K562 (cell line): ENCODE results near the gene EDARADD. TPM values are rescaled to one million over a fixed set of nuclear protein-coding genes. Genes with fewer than 3 reads are reported as not detected.

Experiments used
- CAMTA2 ChIP-seq: fragments of 250-450 bp; sonication (Bioruptor Pico); conservative IDR thresholded peaks from 2 replicates; pipeline ENCODE4 v1.5.1; 2022
- DACH1 ChIP-seq: fragments of 450-650 bp; IDR thresholded peaks from 2 replicates; pipeline ENCODE4 v1.6.1; 2018; ENCODE audit not compliant: partially characterized antibody
- FOS ChIP-seq: IDR thresholded peaks from 3 replicates; pipeline ENCODE4 v1.6.1; 2011; ENCODE audit not compliant: insufficient read length; ENCODE audit errors: extremely low read depth
- GTF2A2 ChIP-seq: IDR thresholded peaks from 2 replicates; pipeline ENCODE4 v1.6.1; 2016; ENCODE audit warnings: mild to moderate bottlenecking, missing genetic modification characterization, missing compliant biosample characterization
- GTF2E2 ChIP-seq: fragments of 200-800 bp; sonication (Bioruptor generic); IDR thresholded peaks from 2 replicates; pipeline ENCODE4 v1.6.1; 2016; ENCODE audit warnings: missing genetic modification characterization, missing compliant biosample characterization
- HDAC1 ChIP-seq, 2 experiments: fragments of 450-650 bp; IDR thresholded peaks; 2 replicates each; pipeline ENCODE4 v1.6.1; 2016 to 2017; ENCODE audit warnings: inconsistent platforms in 1 of 2, mild to moderate bottlenecking in 1 of 2, moderate library complexity in 1 of 2
- KAT7 ChIP-seq: sonication (generic); formaldehyde crosslinking; IDR thresholded peaks from 2 replicates; pipeline ENCODE4 v1.8.0; 2022; ENCODE audit warnings: missing genetic modification reagents, mild to moderate bottlenecking, borderline replicate concordance
- KLF16 ChIP-seq: IDR thresholded peaks from 2 replicates; pipeline ENCODE4 v1.6.1; 2016; ENCODE audit warnings: antibody characterized with exemption
- NFATC3 ChIP-seq: fragments of 450-650 bp; IDR thresholded peaks from 2 replicates; pipeline ENCODE4 v1.6.1; 2017; ENCODE audit warnings: mild to moderate bottlenecking
- NFE2 ChIP-seq: IDR thresholded peaks from 2 replicates; pipeline ENCODE4 v1.6.1; 2014; ENCODE audit warnings: antibody characterized with exemption, low read depth
- NFRKB ChIP-seq: fragments of 450-650 bp; IDR thresholded peaks from 2 replicates; pipeline ENCODE4 v1.6.1; 2016; ENCODE audit warnings: low read depth
- PML ChIP-seq: IDR thresholded peaks from 2 replicates; pipeline ENCODE4 v1.6.1; 2012; ENCODE audit warnings: low read length, inconsistent platforms
- POLR2G ChIP-seq: fragments of 200-400 bp; formaldehyde crosslinking; IDR thresholded peaks from 2 replicates; pipeline ENCODE4 v1.6.1; 2017; ENCODE audit warnings: low read depth, mild to moderate bottlenecking, antibody characterized with exemption, low read length, moderate library complexity
- RCOR1 ChIP-seq, 2 experiments: IDR thresholded peaks; 2 replicates each; pipeline ENCODE4 v1.6.1; 2012; ENCODE audit warnings: low read depth in 2 of 2, low read length in 2 of 2, borderline replicate concordance in 1 of 2, improper control_type of control experiment in 1 of 2
- SIX5 ChIP-seq, 2 experiments: IDR thresholded peaks; 2 replicates each; pipeline ENCODE4 v1.6.1; 2011; ENCODE audit warnings: low read length in 2 of 2, borderline replicate concordance in 1 of 2, low read depth in 1 of 2, mild to moderate bottlenecking in 1 of 2, moderate library complexity in 1 of 2; ENCODE audit not compliant: insufficient read depth in 1 of 2
- YY1 ChIP-seq, 3 experiments: IDR thresholded peaks; 2 replicates each; pipeline ENCODE4 v1.6.1; 2011; ENCODE audit warnings: low read length in 2 of 3, mild to moderate bottlenecking in 2 of 3, moderate library complexity in 2 of 3, borderline replicate concordance in 1 of 3, control low read depth in 1 of 3, low read depth in 1 of 3; ENCODE audit not compliant: insufficient read depth in 3 of 3, insufficient replicate concordance in 2 of 3, control insufficient read depth in 1 of 3, insufficient read length in 1 of 3; ENCODE audit errors: extremely low read depth in 1 of 3
- ZFX ChIP-seq: sonication (generic); formaldehyde crosslinking; IDR thresholded peaks from 2 replicates; pipeline ENCODE4 v1.8.0; 2022; ENCODE audit warnings: mild to moderate bottlenecking, missing genetic modification reagents, moderate library complexity
- ZNF324 ChIP-seq: fragments of 250-450 bp; sonication (Bioruptor Pico); IDR thresholded peaks from 2 replicates; pipeline ENCODE4 v1.4.0; 2020; ENCODE audit warnings: mild to moderate bottlenecking
- polyA plus RNA-seq, 8 experiments: library from polyadenylated mRNA; depleted of rRNA in 4 of 8; stranded (reverse) in 5 of 8; unstranded in 3 of 8; fragments of >200 nt; fragmentation: Nextera tagmentation in 2 of 8; fragmentation: Illumina TruSeq in 1 of 8; extraction: Ambion mirVana in 2 of 8; extraction: Trizol in 1 of 8; gene quantifications; 2 replicates each; pipeline versions ENCODE4 v1.2.1 to v1.2.3, GENCODE V29; 2011 to 2014; ENCODE audit warnings: inconsistent platforms in 1 of 8, missing spikeins in 1 of 8
- total RNA-seq, 7 experiments: library from RNA; depleted of rRNA in 6 of 7; stranded (reverse); fragments of >200 nt in 6 of 7; fragmentation: Illumina TruSeq in 2 of 7; extraction: Trizol in 2 of 7; gene quantifications; 2 replicates each; pipeline versions ENCODE4 v1.2.1 to v1.2.3, GENCODE V29; 2011 to 2021; ENCODE audit warnings: low replicate concordance in 1 of 7
- TF ChIP-seq, protein P1 (sequence below): fragments of 250-450 bp; sonication (Bioruptor Pico); IDR thresholded peaks from 2 replicates; pipeline ENCODE4 v1.4.0; 2020
- TF ChIP-seq, protein P2 (sequence below): sonication (generic); formaldehyde crosslinking; IDR thresholded peaks from 2 replicates; pipeline ENCODE4 v1.9.0; 2022; ENCODE audit warnings: mild to moderate bottlenecking, missing genetic modification reagents
- TF ChIP-seq, protein P3 (sequence below): IDR thresholded peaks from 3 replicates; pipeline ENCODE4 v1.6.1; 2011; ENCODE audit warnings: borderline replicate concordance, mild to moderate bottlenecking; ENCODE audit not compliant: insufficient read length, insufficient read depth
- TF ChIP-seq, protein P4 (sequence below): sonication (generic); formaldehyde crosslinking; IDR thresholded peaks from 2 replicates; pipeline ENCODE4 v1.8.0; 2022; ENCODE audit warnings: mild to moderate bottlenecking, missing genetic modification reagents
- TF ChIP-seq, protein P5 (sequence below): sonication (generic); IDR thresholded peaks from 2 replicates; pipeline ENCODE4 v1.6.1; 2016

Gene EDARADD
- total and polyA plus RNA-seq, 9 of the 15 experiments (the other 6 are each of a cell fraction or from before 2014, with no cell fraction given): 0.46 to 32.4 (median 20.6) TPM

DNA sequence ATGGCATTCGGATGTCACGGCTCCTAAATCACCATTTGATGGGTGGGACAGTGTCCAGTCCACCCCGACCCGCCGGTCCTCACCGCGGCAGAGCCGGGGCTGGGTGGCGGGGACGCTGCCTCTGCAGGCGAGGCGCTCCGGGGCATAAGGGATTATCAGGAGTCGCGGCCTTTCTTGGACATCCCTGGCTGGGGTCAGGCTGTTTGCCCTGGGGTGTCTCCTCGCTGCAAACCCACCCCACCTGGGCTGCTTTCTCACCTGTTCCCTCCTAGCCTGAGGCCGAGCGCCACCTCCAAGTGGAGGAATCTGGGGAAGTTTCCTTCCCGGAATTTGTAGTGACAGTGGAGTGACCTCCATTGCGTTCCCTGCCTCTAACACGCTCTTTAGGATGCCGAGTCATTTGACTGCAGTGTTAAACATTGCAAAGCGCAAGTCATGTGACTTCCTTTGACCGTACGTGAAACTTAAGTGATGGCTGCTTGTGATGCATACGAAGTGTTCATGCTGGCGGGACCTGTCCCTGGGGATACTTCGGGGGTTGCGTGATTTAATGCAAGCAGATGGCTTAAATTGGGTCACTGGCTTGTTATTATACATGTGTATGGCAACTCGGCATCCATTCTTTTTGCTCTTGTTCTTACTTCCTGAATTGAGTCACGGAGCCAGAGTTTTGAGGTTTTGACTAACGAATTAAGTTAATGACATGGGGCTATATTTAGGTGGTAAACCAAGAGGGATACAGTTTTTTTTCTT is 130.2 kb downstream of the EDARADD start (continued):
- TF ChIP-seq, protein P1, sequence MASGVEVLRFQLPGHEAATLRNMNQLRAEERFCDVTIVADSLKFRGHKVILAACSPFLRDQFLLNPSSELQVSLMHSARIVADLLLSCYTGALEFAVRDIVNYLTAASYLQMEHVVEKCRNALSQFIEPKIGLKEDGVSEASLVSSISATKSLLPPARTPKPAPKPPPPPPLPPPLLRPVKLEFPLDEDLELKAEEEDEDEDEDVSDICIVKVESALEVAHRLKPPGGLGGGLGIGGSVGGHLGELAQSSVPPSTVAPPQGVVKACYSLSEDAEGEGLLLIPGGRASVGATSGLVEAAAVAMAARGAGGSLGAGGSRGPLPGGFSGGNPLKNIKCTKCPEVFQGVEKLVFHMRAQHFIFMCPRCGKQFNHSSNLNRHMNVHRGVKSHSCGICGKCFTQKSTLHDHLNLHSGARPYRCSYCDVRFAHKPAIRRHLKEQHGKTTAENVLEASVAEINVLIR (CRISPR knock-in tag): 0 out of 2 replicates have a peak, but pooled peaks have one; percentile 36
- TF ChIP-seq FOS (peak; percentile 2), NFE2 (peak; percentile 96), DACH1 (no peak), GTF2E2 (tag) (peak; percentile 55), KLF16 (no peak), HDAC1 (IDR thresholded peaks at IDR 0.05) (peak in 1 of 2 experiments; percentile 88; a peak in 2 of 4 replicates), SIX5 (IDR thresholded peaks at IDR 0.05; ENCODE audit: borderline replicate concordance in 1 of 2, insufficient read depth in 1 of 2, low read depth in 1 of 2, low read length in 2 of 2) (no peak), NFRKB (peak; percentile 90), PML (peak; percentile 39; the same call in 1 of the 2 replicates), YY1 (IDR thresholded peaks at IDR 0.05; ENCODE audit: borderline replicate concordance in 1 of 3, control insufficient read depth in 1 of 3, extremely low read depth in 1 of 3, insufficient read depth in 3 of 3, insufficient read length in 1 of 3, insufficient replicate concordance in 2 of 3, low read depth in 1 of 3, low read length in 2 of 3) (peak; percentile 48 to 91 (median 65)), NFATC3 (no peak), CAMTA2 (CRISPR knock-in tag) (no peak), RCOR1 (IDR thresholded peaks at IDR 0.05; ENCODE audit: borderline replicate concordance in 1 of 2, low read depth in 2 of 2, low read length in 2 of 2) (peak in 1 of 2 experiments; percentile 48; a peak in 2 of 4 replicates), POLR2G (peak; percentile 70), ZFX (CRISPR knock-in tag) (peak; percentile 94), GTF2A2 (no peak), KAT7 (CRISPR knock-in tag) (no peak), ZNF324 (CRISPR knock-in tag) (peak; percentile 12; the same call in 1 of the 2 replicates)
- TF ChIP-seq, protein P2, sequence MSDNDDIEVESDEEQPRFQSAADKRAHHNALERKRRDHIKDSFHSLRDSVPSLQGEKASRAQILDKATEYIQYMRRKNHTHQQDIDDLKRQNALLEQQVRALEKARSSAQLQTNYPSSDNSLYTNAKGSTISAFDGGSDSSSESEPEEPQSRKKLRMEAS: 0 out of 2 replicates have a peak, but pooled peaks have one; percentile 33
- TF ChIP-seq, protein P3, sequence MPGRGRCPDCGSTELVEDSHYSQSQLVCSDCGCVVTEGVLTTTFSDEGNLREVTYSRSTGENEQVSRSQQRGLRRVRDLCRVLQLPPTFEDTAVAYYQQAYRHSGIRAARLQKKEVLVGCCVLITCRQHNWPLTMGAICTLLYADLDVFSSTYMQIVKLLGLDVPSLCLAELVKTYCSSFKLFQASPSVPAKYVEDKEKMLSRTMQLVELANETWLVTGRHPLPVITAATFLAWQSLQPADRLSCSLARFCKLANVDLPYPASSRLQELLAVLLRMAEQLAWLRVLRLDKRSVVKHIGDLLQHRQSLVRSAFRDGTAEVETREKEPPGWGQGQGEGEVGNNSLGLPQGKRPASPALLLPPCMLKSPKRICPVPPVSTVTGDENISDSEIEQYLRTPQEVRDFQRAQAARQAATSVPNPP: no peak
- TF ChIP-seq, protein P4, sequence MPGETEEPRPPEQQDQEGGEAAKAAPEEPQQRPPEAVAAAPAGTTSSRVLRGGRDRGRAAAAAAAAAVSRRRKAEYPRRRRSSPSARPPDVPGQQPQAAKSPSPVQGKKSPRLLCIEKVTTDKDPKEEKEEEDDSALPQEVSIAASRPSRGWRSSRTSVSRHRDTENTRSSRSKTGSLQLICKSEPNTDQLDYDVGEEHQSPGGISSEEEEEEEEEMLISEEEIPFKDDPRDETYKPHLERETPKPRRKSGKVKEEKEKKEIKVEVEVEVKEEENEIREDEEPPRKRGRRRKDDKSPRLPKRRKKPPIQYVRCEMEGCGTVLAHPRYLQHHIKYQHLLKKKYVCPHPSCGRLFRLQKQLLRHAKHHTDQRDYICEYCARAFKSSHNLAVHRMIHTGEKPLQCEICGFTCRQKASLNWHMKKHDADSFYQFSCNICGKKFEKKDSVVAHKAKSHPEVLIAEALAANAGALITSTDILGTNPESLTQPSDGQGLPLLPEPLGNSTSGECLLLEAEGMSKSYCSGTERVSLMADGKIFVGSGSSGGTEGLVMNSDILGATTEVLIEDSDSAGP: no peak
- TF ChIP-seq, protein P5, sequence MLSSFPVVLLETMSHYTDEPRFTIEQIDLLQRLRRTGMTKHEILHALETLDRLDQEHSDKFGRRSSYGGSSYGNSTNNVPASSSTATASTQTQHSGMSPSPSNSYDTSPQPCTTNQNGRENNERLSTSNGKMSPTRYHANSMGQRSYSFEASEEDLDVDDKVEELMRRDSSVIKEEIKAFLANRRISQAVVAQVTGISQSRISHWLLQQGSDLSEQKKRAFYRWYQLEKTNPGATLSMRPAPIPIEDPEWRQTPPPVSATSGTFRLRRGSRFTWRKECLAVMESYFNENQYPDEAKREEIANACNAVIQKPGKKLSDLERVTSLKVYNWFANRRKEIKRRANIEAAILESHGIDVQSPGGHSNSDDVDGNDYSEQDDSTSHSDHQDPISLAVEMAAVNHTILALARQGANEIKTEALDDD: no peak
